ENCODE data around the gene PRXL2C. TPM values are rescaled to one million over a fixed set of nuclear protein-coding genes. Genes with fewer than 3 reads are reported as not detected.

The PRXL2C gene
- total RNA-seq, 1 donor from 2014 or later = 20.9 TPM

- Mint-ChIP-seq H3K4me3 (ENCODE audit: unreplicated experiment) (no peak overlapping the region), H3K9me3 (ENCODE audit: low read depth) (no peaks in the 10 kb centered on the region), H3K36me3 (ENCODE audit: low read depth) (no peaks in the 10 kb centered on the region), H3K27me3 (ENCODE audit: low read depth) (no peaks in the 10 kb centered on the region), H3K27ac (ENCODE audit: unreplicated experiment) (no peak overlapping the region), H3K4me1 (ENCODE audit: low read depth) (peaks cover 9% of the 10 kb centered on the region)
- no peak for DNase-seq (ENCODE audit: low spot score)
- TF ChIP-seq CTCF (IDR thresholded peaks at IDR 0.05) = no peak
Measured at GRCh38 chr9:96660692-96661248, 5.7 kb upstream of the PRXL2C start.

DNA sequence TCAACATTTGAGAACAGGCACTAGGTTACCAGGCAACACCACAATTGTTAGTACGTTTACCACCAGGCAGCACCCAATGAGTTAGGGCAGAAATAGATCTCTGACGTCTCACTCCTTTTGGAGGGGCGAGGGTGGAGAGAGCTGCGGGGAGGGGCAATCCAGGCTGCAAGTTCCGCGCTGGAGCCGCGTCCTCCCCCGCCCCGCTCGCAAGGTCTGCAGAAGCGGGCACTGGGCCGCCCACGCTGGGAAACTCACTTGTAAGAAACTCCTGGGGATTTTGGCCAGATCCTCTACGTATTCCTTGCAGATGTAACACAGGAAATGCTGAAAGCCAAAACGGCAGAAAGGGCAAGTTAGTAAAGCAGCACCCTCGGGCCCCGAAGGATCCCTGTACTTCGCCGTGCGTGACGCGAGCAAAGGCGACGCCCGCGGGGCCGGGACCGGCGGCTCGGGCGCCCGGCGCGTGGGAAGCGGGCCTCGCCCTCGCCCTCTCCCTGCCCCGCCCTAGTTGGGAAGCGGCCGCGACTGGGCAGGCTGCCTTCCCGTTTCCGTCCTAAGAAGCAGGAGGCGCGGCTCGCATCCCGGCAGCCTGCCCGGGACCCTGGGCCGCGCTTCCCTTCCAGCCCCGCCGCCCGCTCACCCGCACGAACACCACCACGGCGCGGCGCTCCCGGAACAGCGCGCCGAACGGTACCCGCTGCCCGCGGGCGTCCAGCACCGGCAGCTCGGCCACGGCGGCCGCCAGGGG, 493 bp downstream of the PRXL2C start:
- Mint-ChIP-seq H3K36me3 (ENCODE audit: low read depth) (peaks cover 8% of the 10 kb centered on the region), H3K4me1 (ENCODE audit: low read depth) (peaks cover 37% of the 10 kb centered on the region), H3K4me3 (ENCODE audit: unreplicated experiment) (peak overlapping the region; percentile 85), H3K27ac (ENCODE audit: unreplicated experiment) (peak overlapping the region; percentile 98), H3K27me3 (ENCODE audit: low read depth) (no peaks in the 10 kb centered on the region), H3K9me3 (ENCODE audit: low read depth) (no peaks in the 10 kb centered on the region)
- TF ChIP-seq CTCF (IDR thresholded peaks at IDR 0.05) = peak; percentile 50
- DNase-seq (ENCODE audit: low spot score) = no peak

GRCh38 chr9:96651626-96652025, 3.5 kb downstream of the PRXL2C start:
- no peak for DNase-seq (ENCODE audit: low spot score)
- H3K4me1 Mint-ChIP-seq (ENCODE audit: low read depth) = peaks cover 39% of the 10 kb centered on the region

DNA sequence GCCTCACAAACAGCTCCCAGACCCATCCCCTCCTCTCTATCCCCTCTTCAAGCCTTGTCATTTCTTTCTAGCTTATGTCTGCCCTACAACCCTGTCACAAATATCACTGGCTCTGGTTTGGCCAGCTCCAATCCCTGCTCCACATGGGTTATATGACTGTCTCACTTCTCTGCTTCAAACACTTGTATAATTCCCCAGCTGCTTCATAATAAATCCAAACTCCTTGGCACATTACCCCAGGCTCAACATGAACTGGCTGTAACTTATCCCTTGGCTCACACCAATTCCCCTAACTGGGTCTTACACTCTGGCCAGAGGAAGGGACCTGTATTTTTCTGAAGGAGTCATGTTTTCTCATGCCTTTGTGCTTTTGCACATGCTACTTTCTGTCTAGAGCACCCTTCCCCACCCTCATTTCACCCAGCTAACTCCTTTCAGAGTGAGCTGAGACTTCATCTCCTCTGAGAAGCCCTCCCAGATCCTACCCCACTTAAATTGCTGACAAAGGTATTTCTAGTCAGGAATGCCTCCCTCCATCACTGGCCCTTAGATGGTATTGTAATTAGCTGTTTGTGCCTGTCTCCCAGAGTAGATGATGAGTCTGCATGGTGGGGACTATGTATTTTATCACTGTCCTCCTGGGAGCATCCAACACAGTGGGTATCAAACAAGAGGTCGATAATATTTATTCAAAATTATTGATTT, 5.3 kb downstream of the PRXL2C start:
- peaks cover 25% of the 10 kb centered on the region for H3K36me3 Mint-ChIP-seq (ENCODE audit: low read depth)
- peaks cover 33% of the 10 kb centered on the region for H3K4me1 Mint-ChIP-seq (ENCODE audit: low read depth)
- H3K27ac Mint-ChIP-seq (ENCODE audit: unreplicated experiment) = peak overlapping the region; percentile 8
- no peaks in the 10 kb centered on the region for H3K27me3 Mint-ChIP-seq (ENCODE audit: low read depth)
- H3K4me3 Mint-ChIP-seq (ENCODE audit: unreplicated experiment) = no peak overlapping the region
- no peak for DNase-seq (ENCODE audit: low spot score)
- TF ChIP-seq CTCF (IDR thresholded peaks at IDR 0.05) = no peak
- no peaks in the 10 kb centered on the region for H3K9me3 Mint-ChIP-seq (ENCODE audit: low read depth)

More at GRCh38 chr9:96651626-96652025, 3.5 kb downstream of the PRXL2C start:
- no peaks in the 10 kb centered on the region for H3K27me3 Mint-ChIP-seq (ENCODE audit: low read depth)
- no peak overlapping the region for H3K4me3 Mint-ChIP-seq (ENCODE audit: unreplicated experiment)
- H3K27ac Mint-ChIP-seq (ENCODE audit: unreplicated experiment) = peak overlapping the region; percentile 43
- peaks cover 17% of the 10 kb centered on the region for H3K36me3 Mint-ChIP-seq (ENCODE audit: low read depth)
- H3K9me3 Mint-ChIP-seq (ENCODE audit: low read depth) = no peaks in the 10 kb centered on the region
- TF ChIP-seq CTCF (IDR thresholded peaks at IDR 0.05) = peak; percentile 86
